HG02798 (cell line): ENCODE measurements around the gene IL6.
A peak's percentile ranks its signal among the peaks of the same experiment; 100 is the strongest.
"Not testable (repeated sequence)": the region's sequence is repeated elsewhere in the genome, so short reads cannot be mapped to it uniquely, and the experiment has no call there.

Experiments
- ATAC-seq: cut with Tn5 transposase; IDR thresholded peaks from one replicate; pipeline ENCODE4 v1.9.1; 2021; ENCODE audit warnings: mild to moderate bottlenecking; ENCODE audit not compliant: unreplicated experiment, poor library complexity

IL6 gene

GRCh38 chr7:22703107-22703855 lies 23.7 kb upstream of the IL6 start:
- ATAC-seq = not testable (repeated sequence)

GRCh38 chr7:22703978-22704610 lies 22.9 kb upstream of the IL6 start:
- not testable (repeated sequence) for ATAC-seq

- ATAC-seq = not testable (repeated sequence)
These were observed 22.3 kb upstream of the IL6 start for GRCh38 chr7:22704722-22705121.

GRCh38 chr7:22705874-22706273 lies 21.1 kb upstream of the IL6 start:
- ATAC-seq = not testable (repeated sequence)

- ATAC-seq = not testable (repeated sequence)
These were observed 19.8 kb upstream of the IL6 start for GRCh38 chr7:22707026-22707691.

GRCh38 chr7:22708214-22708613 lies 18.8 kb upstream of the IL6 start:
- not testable (repeated sequence) for ATAC-seq

- ATAC-seq = not testable (repeated sequence)
These were observed 18.3 kb upstream of the IL6 start for GRCh38 chr7:22708677-22709061.

- not testable (repeated sequence) for ATAC-seq
These were observed 17.8 kb upstream of the IL6 start for GRCh38 chr7:22709062-22709829.

GRCh38 chr7:22709857-22710256 lies 17.1 kb upstream of the IL6 start:
- ATAC-seq = no peak

- ATAC-seq = peak; percentile 70
These were observed 14.0 kb upstream of the IL6 start for GRCh38 chr7:22712999-22713398.

GRCh38 chr7:22713463-22713862 lies 13.5 kb upstream of the IL6 start:
- no peak for ATAC-seq

GRCh38 chr7:22715969-22716368 lies 11.0 kb upstream of the IL6 start:
- ATAC-seq = no peak

GRCh38 chr7:22717760-22718159 lies 9.2 kb upstream of the IL6 start:
- ATAC-seq = no peak

- ATAC-seq = no peak
These were observed 8.7 kb upstream of the IL6 start for GRCh38 chr7:22718200-22718711.

- no peak for ATAC-seq
These were observed 8.0 kb upstream of the IL6 start for GRCh38 chr7:22718911-22719420.

- no peak for ATAC-seq
These were observed 5.9 kb upstream of the IL6 start for GRCh38 chr7:22720791-22721786.

- no peak for ATAC-seq
These were observed 4.3 kb upstream of the IL6 start for GRCh38 chr7:22722536-22723180.

GRCh38 chr7:22723181-22723601 lies 3.8 kb upstream of the IL6 start:
- ATAC-seq = no peak

GRCh38 chr7:22723637-22724036 lies 3.4 kb upstream of the IL6 start:
- no peak for ATAC-seq
